Measurements from ENCODE around the gene ARHGEF17. TPM values are rescaled to one million over a fixed set of nuclear protein-coding genes. Genes with fewer than 3 reads are reported as not detected.
A peak's percentile ranks its signal among the peaks of the same experiment; 100 is the strongest.

The ARHGEF17 gene
- total RNA-seq, 4 donors from 2014 or later = 82.8 to 196 (median 122) TPM

DNA sequence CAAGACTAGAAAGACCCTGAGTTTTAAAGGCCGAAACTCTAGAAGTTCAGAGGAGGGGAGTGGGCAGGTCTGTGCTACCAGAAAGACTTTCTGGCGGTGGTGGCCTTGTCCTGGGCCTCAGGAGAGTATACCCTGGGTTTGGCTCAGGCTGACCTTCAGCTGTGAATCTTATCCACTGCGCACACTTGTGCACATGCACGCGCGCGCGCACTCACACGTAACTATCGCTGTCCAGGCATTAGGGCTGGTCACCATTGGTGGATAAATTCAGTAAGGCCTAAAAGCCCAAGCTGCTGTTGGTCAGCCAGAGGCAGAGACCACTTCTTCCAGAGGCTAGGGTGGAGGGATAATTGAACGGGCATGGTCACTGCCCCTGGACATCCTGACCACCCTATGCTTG is 25.1 kb downstream of the ARHGEF17 start:
- peak overlapping the region; percentile 77 to 90 (median 82) for H3K27ac ChIP-seq (replicated peaks in 1 of 4)
- H3K4me1 ChIP-seq = peaks cover 71 to 100% (median 98%) of the 10 kb centered on the region in 4 donors
- H3K27me3 ChIP-seq = no peaks in the 10 kb centered on the region
- TF ChIP-seq POLR2AphosphoS5 (IDR thresholded peaks at IDR 0.05) = no peak
- TF ChIP-seq POLR2A (IDR thresholded peaks at IDR 0.05; ENCODE audit: low read depth) = no peak
- TF ChIP-seq EP300 (IDR thresholded peaks at IDR 0.05) = no peak
- no peak for TF ChIP-seq CTCF (IDR thresholded peaks at IDR 0.05)
- H3K9me3 ChIP-seq = no peaks in the 10 kb centered on the region
- 77% methylated on average over 9 of the region's 11 CpGs for WGBS
- no peak overlapping the region for H3K4me3 ChIP-seq
- intact Hi-C loops (cut with DNase I) = no loop called here
- DNase-seq (ENCODE audit: extremely low spot score) = no peak
- no peaks in the 10 kb centered on the region for H3K36me3 ChIP-seq

GRCh38 chr11:73333640-73334383 is 25.7 kb downstream of the ARHGEF17 start:
- intact Hi-C loops (cut with DNase I) = no loop called here
- H3K4me1 ChIP-seq = peaks cover 71 to 100% (median 98%) of the 10 kb centered on the region in 4 donors
- no peaks in the 10 kb centered on the region for H3K27me3 ChIP-seq
- peak overlapping the region in 1 of 4 donors; percentile 21 for H3K4me3 ChIP-seq
- TF ChIP-seq POLR2AphosphoS5 (IDR thresholded peaks at IDR 0.05) (no peak), EP300 (IDR thresholded peaks at IDR 0.05) (no peak), CTCF (IDR thresholded peaks at IDR 0.05) (no peak), POLR2A (IDR thresholded peaks at IDR 0.05; ENCODE audit: low read depth) (no peak)
- WGBS = 59% methylated on average over 4 of the region's 4 CpGs
- H3K27ac ChIP-seq (replicated peaks in 1 of 4) = peak overlapping the region; percentile 77 to 90 (median 82)
- H3K9me3 ChIP-seq = no peaks in the 10 kb centered on the region
- no peaks in the 10 kb centered on the region for H3K36me3 ChIP-seq
- DNase-seq (ENCODE audit: extremely low spot score) = no peak

DNA sequence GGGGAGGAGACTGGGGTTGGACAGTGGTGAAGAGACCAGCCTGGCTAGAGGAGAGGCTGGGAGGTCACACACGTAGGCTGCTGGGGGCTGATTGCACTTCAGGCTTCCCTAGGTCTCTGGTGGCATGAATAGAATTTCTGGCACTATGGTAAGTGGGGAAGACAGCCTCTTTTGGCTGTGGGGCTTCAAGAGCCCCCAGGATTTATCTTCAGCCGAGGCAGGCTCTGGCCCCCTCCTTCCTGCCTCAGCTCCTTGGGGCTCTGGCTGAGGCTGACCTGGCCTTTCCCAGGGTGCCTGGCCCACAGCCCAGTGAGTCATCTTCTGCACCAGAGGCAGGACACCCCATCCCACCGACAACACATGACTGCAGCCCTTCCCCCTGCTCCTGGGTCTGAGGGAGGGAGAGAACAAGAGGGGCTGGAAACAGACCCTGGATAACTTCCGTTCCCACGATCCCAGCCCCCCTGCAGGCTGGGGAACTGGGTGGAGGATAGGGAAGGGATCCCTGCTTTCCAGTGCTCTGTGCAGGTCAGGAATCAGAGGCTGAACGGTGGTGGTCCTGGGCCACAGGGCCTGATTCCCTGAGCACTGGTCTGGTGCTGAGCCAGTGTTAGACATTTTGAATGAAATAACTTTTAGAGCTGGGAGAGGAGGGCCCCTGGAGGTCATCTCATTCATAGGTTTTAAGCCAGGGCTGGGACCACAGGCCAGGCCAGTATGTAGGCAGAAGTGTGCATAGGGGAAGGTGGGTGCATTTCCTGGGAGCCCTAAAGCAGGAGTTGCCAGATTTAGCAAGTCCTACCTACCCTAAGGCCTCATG is 26.5 kb downstream of the ARHGEF17 start:
- TF ChIP-seq POLR2AphosphoS5 (IDR thresholded peaks at IDR 0.05) = peak; percentile 61 to 77
- peak in 1 of 3 experiments; percentile 5 for TF ChIP-seq CTCF (IDR thresholded peaks at IDR 0.05)
- no peak for TF ChIP-seq EP300 (IDR thresholded peaks at IDR 0.05)
- DNase-seq (ENCODE audit: extremely low spot score) = no peak
- 21% methylated on average over 3 of the region's 6 CpGs for WGBS
- intact Hi-C loops (cut with DNase I) = loop anchor here (1.0 kb wide), 1 partner anchor 27 kb away; no protein-coding TSS in a partner anchor
- peaks cover 71 to 100% (median 100%) of the 10 kb centered on the region in 4 donors for H3K4me1 ChIP-seq
- H3K36me3 ChIP-seq = no peaks in the 10 kb centered on the region
- H3K27ac ChIP-seq (replicated peaks in 1 of 4) = peak overlapping the region; percentile 77 to 90 (median 82)
- no peaks in the 10 kb centered on the region for H3K27me3 ChIP-seq
- peak overlapping the region in 2 of 4 donors; percentile 3 to 21 for H3K4me3 ChIP-seq
- H3K9me3 ChIP-seq = no peaks in the 10 kb centered on the region

- no peak for TF ChIP-seq POLR2A (IDR thresholded peaks at IDR 0.05; ENCODE audit: low read depth)
- TF ChIP-seq EP300 (IDR thresholded peaks at IDR 0.05) = no peak
- TF ChIP-seq POLR2AphosphoS5 (IDR thresholded peaks at IDR 0.05) = peak; percentile 36 to 70
- TF ChIP-seq CTCF (IDR thresholded peaks at IDR 0.05) = peak in 2 of 3 experiments; percentile 99 to 100
- peaks cover 70 to 100% (median 100%) of the 10 kb centered on the region in 4 donors for H3K4me1 ChIP-seq
- 0% methylated on average over 3 of the region's 4 CpGs for WGBS
- H3K36me3 ChIP-seq = no peaks in the 10 kb centered on the region
- intact Hi-C loops (cut with DNase I) = loop anchor here (1.0 kb wide), 1 partner anchor 28 kb away; no protein-coding TSS in a partner anchor
- no peaks in the 10 kb centered on the region for H3K9me3 ChIP-seq
- H3K4me3 ChIP-seq = peak overlapping the region in 1 of 4 donors; percentile 3
- DNase-seq (ENCODE audit: extremely low spot score) = no peak
- H3K27ac ChIP-seq (replicated peaks in 1 of 4) = peak overlapping the region; percentile 77 to 90 (median 82)
- no peaks in the 10 kb centered on the region for H3K27me3 ChIP-seq
Observed at GRCh38 chr11:73335204-73335923, 27.3 kb downstream of the ARHGEF17 start.

All from esophagus muscularis mucosa (tissue), 4 donors.